ENCODE results near the gene MIEN1.
"Not testable (repeated sequence)": the region's sequence is repeated elsewhere in the genome, so short reads cannot be mapped to it uniquely, and the experiment has no call there.

The MIEN1 gene

GRCh38 chr17:39715375-39716072, 14.8 kb downstream of the MIEN1 start:
- no peak for DNase-seq

GRCh38 chr17:39714234-39714633, 16.1 kb downstream of the MIEN1 start:
- no peak for DNase-seq

DNA sequence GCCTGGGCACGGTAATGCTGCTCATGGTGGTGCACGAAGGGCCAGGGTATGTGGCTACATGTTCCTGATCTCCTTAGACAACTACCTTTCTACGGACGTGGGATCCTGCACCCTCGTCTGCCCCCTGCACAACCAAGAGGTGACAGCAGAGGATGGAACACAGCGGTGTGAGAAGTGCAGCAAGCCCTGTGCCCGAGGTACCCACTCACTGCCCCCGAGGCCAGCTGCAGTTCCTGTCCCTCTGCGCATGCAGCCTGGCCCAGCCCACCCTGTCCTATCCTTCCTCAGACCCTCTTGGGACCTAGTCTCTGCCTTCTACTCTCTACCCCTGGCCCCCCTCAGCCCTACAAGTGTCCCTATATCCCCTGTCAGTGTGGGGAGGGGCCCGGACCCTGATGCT, 18.5 kb downstream of the MIEN1 start:
- DNase-seq, result no peak

DNA sequence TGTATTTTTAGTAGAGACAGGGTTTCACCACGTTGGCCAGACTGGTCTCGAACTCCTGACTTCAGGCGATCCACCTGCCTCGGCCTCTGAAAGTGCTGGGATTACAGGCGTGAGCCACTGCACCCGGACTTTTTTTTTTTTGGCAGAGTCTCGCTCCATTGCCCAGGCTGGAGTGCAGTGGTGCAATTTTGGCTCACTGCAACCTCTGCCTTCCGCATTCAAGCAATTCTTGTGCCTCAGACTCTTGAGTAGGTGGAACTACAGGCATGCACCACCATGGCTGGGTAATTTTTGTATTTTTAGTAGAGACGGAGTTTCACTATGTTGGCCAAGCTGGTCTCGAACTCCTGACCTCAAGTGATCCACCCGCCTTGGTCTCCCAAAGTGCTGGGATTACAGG, 19.3 kb downstream of the MIEN1 start:
- not testable (repeated sequence) for DNase-seq

DNA sequence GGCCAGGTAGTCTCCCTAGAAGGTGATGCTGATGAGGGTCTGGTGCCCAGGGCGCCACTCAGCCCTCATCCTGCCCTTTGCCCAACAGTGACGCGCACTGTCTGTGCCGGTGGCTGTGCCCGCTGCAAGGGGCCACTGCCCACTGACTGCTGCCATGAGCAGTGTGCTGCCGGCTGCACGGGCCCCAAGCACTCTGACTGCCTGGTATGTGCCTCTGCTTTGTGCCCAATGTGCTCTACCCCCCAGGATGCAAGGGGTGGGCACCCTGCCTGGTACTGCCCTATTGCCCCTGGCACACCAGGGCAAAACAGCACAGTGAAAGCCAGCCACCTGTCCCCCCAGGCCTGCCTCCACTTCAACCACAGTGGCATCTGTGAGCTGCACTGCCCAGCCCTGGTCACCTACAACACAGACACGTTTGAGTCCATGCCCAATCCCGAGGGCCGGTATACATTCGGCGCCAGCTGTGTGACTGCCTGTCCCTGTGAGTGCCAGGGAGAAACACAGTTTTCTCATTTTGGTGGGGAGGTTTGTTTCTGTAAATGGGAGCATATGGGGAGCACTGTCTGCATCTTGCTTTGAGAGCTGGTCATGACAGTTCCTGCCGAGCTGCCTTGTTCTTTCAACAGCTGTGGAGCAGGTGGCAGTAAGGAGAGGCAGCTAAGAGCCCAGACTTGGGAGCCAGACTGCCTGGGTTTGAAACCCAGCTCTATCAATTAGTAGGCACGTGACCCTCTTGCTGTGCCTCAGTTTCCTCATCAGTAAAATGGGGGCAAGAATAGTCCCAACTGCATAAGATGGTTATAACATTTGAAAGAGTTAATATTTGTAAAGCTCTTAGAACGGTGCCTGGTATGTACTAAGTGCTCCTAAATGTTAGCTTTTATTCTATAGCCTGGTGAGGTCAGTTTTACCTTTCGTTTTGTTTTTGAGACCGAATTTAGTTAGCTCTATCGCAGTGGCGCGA, 20.1 kb downstream of the MIEN1 start:
- DNase-seq, result no peak

GRCh38 chr17:39709319-39709997, 20.9 kb downstream of the MIEN1 start:
- no peak for DNase-seq

- no peak for DNase-seq
Observed at GRCh38 chr17:39706921-39707337, 23.4 kb downstream of the MIEN1 start.

DNA sequence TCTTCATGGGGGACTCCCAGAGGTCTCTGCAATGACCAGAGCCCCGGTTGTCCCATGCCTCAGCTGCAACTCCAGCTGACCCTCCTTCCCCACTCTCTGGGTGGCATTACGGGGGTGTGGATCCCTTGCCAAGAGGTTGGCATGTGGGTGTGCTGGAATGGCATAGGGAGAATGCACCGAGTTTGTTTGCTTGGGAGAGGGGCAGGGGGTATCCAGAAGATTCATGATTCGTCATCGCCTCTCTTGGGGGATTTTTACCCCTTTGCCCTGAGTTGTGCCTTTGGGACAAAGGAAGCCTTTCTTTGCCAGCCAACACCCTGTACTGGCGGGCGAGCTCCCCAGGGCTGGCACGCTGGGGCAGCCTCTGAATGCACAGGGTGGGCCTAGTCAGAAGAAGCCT, 23.9 kb downstream of the MIEN1 start:
- no peak for DNase-seq

- DNase-seq, result no peak
Observed at GRCh38 chr17:39705786-39706348, 24.5 kb downstream of the MIEN1 start.

DNA sequence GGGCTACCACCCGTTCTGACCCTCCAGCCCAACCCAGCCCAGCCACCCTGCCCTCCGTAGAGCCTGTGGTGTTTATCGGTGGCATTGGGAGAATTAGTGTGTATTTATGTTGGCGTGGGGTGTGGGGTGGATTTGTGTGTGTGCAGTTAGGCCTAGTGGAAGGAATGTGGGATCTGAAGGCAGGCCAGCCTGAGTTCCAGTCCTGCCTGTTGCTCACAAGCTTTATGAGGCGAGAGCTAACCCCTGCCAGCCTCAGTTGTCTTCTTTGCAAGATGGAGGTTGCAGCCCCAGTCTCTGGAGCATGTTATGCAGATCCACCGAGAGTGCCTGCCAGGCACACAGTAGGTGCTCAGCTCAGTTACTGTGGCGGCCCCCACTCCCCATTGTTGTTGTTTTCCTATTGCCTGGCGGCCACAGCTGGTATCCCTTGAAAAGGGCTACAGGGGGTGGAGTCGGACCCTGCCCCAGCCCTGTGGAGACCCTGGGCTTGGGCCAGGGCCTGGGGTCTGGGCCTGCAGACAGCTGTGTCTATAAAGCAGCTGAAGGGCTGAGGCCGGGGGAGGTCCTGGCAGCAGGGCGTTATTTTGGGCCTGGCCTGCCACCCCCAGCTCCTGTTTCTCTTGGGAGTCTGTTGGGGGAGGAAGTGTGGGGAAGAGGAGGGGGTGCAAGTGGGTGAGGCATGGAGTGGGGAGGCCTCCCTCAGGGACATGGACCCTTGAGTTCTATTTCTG, 25.3 kb downstream of the MIEN1 start:
- DNase-seq, result no peak

DNA sequence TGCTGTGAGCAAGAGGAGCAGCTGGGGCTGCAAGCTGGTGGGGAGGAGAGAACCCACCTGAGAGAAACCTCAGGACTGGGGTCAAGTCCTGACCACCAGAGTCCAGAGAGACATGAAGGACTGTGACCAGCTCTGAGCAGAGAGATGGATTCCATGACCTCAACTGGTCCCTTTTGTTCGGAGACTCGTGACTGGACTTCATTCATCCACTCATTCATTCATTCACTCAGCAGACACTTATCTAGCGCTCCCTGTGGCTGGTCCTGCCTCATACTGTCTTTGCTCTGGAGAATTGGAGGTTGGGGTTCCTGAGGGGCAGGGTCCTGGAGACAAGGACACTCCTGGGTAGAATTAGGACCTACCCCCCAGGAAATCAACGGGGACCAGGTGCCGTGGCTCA, 26.4 kb downstream of the MIEN1 start:
- no peak for DNase-seq

GRCh38 chr17:39702901-39703893, 27.1 kb downstream of the MIEN1 start:
- no peak for DNase-seq

DNA sequence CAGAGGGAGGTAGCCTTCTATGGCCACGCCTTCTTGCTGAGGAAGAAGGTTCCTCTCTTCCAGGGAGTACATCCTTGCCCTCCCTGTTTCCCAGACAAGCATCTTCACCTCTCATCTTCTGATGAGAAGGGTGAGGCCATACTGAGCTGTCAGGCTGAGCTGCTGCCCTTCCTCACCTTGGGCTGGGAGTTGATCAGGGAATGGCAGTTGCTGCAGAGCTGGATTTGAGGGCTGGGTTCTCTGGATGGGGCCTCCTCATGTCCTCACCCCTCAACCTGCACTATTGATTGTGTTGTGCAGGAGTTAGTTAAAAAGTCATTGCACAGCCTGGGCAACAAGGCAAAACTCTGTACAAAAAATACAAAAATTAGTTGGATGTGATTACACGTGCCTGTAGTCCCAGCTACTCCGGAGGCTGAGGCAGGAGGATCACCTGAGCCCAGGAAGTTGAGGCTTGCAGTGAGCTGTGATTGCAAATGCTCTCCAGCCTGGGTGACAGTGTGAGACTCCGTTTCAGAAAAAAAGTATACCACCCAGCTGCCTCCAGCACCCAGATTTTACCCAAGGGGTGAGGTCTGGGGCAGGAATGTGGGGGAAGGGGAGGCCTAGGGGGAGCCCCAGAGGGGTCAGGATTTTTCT, 28.4 kb downstream of the MIEN1 start:
- no peak for DNase-seq

DNA sequence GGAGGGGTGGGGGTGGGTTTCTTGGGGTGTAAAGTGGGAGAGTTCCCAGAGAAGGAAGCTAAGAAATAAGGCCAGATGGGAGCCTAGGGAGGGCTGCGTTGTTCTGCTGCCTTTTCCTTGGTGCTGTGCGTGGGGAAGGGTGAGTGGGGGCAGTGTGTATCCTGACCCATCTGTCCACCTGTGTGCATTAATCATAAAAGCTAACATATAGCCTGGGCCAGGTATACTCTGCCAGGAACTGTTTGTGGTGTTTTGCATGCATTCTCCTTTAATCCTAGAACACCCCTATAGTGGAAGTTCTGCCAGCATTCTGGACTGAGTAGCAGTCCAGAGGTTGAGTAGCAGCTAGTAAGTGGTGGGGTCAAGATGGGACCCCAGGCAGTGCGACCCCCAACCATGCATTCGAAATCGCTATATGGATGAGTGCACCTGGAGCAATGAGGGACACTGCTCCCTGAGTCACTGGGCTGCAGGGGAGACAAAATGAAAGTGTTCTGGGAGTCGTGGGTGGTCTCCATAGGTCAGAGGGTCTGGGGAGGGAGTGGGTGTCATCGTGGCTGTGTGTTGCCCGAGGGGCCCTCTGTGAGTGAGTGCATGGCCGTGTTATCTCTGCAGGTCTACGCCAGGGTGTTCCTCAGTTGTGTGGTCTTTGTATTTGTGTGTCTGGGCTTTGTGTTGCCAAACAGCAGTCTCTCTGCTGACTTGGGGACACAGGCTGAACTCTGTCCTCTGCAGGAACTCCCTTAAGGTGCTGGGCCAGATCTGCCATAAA, 29.1 kb downstream of the MIEN1 start:
- DNase-seq, result no peak

DNA sequence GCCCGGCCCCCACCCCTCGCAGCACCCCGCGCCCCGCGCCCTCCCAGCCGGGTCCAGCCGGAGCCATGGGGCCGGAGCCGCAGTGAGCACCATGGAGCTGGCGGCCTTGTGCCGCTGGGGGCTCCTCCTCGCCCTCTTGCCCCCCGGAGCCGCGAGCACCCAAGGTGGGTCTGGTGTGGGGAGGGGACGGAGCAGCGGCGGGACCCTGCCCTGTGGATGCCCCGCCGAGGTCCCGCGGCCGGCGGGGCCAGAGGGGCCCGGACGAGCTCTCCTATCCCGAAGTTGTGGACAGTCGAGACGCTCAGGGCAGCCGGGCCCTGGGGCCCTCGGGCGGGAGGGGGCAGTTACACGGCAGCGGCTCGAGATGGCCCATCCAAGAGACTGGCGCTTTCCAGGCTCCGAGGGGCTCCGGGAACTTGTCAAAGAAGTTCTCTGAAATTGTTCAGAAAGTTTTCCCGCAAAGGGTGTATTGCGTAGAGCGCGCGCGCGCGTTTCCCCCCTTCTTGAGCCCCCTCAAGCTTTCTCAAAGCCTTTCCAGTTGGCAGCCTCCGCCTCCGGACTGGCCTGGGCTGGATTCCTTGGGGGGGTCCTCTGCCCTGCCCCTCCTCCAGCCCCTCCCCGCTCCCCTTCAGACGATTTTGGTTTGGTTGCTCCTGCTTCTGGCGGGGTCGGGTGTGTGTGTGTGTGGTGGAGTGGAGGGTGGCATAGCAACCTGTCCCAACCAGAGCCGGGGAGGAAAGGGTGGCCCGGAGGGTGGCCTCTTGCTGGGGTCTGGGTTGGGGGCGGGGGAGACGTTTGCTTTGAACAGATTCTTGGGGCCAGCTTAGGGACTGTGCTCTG, 30.0 kb downstream of the MIEN1 start:
- DNase-seq, result no peak

DNA sequence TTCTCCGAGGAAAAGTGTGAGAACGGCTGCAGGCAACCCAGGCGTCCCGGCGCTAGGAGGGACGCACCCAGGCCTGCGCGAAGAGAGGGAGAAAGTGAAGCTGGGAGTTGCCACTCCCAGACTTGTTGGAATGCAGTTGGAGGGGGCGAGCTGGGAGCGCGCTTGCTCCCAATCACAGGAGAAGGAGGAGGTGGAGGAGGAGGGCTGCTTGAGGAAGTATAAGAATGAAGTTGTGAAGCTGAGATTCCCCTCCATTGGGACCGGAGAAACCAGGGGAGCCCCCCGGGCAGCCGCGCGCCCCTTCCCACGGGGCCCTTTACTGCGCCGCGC, 30.5 kb downstream of the MIEN1 start, which contains the start of gene ERBB2:
Gene ERBB2, plus strand, starts transcription at position 247 of the 330 bp plus-strand sequence. CDS start 175 bp downstream, outside the sequence.
- no peak for DNase-seq

- DNase-seq, result not testable (repeated sequence)
Observed at GRCh38 chr17:39699157-39699817, 31.0 kb downstream of the MIEN1 start.

DNA sequence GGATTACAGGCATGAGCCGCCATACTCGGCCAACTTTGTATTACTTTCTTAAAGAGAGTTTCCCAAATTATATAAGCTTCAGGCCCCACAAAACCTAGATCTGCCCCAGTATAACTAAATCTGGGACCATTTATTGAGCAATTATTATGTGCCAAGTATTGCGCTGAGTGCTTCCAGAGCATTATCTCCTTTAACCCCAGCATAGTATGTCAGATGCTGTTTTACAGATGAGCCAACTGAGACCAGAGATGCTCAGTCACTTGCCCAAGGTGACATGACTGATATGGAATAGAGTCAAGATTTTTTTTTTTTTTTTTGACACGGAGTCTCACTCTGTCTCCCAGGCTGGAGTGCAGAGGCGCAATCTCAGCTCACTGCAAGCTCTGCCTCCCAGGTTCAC, 32.4 kb downstream of the MIEN1 start:
- DNase-seq, result no peak
